ENCODE data around the gene MALAT1.
"Not testable (repeated sequence)": the region's sequence is repeated elsewhere in the genome, so short reads cannot be mapped to it uniquely, and the experiment has no call there.

MALAT1 gene

GRCh38 chr11:65506772-65507505 lies 8.1 kb downstream of the MALAT1 start:
- Histone ChIP-seq H3K9me3 (ENCODE audit: control insufficient read depth, low read length) (no peaks in the 10 kb centered on the region), H2BK15ac (ENCODE audit: low read depth, poor library complexity, severe bottlenecking) (no peak overlapping the region), H3K23ac (ENCODE audit: low read length in 2 of 2) (no peak overlapping the region), H3K4ac (ENCODE audit: low read depth in 1 of 2, low read length in 2 of 2) (no peak overlapping the region), H4K91ac (ENCODE audit: low read length) (no peak overlapping the region), H4K8ac (ENCODE audit: low read length) (no peak overlapping the region), H2AK5ac (ENCODE audit: low read length, severe bottlenecking) (no peak overlapping the region), H3K36me3 (ENCODE audit: control insufficient read depth in 1 of 2, insufficient read depth in 2 of 2, low read depth in 1 of 2, low read length in 2 of 2) (peaks cover 15 to 53% of the 10 kb centered on the region in 2 experiments), H3K9ac (ENCODE audit: low read length) (peak overlapping the region; percentile 98), H3K18ac (ENCODE audit: low read depth in 1 of 2, low read length in 2 of 2) (peak overlapping the region in 1 of 2 experiments; percentile 37), H3K27me3 (ENCODE audit: control insufficient read depth in 1 of 2, insufficient read depth in 1 of 2, low read length in 2 of 2) (no peaks in the 10 kb centered on the region), H2AFZ (ENCODE audit: low read depth, low read length) (no peak overlapping the region), H3K79me1 (replicated peaks; ENCODE audit: low read length, poor library complexity, severe bottlenecking) (no peaks in the 10 kb centered on the region), H3K27ac (ENCODE audit: low read length, poor library complexity, severe bottlenecking) (peak overlapping the region; percentile 91), H3K4me3 (ENCODE audit: insufficient read depth in 1 of 2, low read depth in 1 of 2, low read length in 2 of 2) (peak overlapping the region; percentile 52 to 90), H2BK5ac (ENCODE audit: low read depth, low read length, poor library complexity, severe bottlenecking) (no peak overlapping the region), H3K4me2 (ENCODE audit: low read length, poor library complexity, severe bottlenecking) (peak overlapping the region; percentile 69), H3K14ac (ENCODE audit: low read length in 2 of 2) (no peak overlapping the region), H3K4me1 (ENCODE audit: control insufficient read depth, insufficient read depth, low read depth, low read length) (peaks cover 5% of the 10 kb centered on the region), H2BK120ac (ENCODE audit: low read depth, low read length) (no peak overlapping the region), H2BK12ac (ENCODE audit: low read length in 2 of 2) (no peak overlapping the region)
- peak; percentile 92 for DNase-seq
- WGBS, result 32% methylated on average over 7 of the region's 7 CpGs

DNA sequence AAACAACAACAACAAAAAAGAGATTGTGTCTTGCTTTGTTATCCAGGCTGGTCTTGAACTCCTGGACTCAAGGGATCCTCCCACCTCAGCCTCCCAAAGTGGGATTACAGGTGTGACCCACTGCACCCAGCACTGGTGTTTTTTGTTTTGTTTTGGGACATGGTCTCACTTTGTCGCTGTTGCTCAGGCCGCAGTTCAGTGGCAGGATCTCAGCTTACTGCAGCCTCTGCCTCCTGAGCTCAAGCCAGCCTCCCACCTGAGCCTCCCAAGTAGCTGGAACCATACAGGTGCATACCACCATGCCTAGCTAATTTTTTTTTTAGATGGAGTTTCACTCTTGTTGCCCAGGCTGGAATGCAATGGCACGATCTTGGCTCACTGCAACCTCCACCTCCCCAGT lies 13.5 kb downstream of the MALAT1 start:
- H3K27ac ChIP-seq (ENCODE audit: low read length, poor library complexity, severe bottlenecking); H3K23ac ChIP-seq (ENCODE audit: low read length in 2 of 2); H4K8ac ChIP-seq (ENCODE audit: low read length); DNase-seq; H3K9ac ChIP-seq (ENCODE audit: low read length); H3K9me3 ChIP-seq (ENCODE audit: control insufficient read depth, low read length); H3K18ac ChIP-seq (ENCODE audit: low read depth in 1 of 2, low read length in 2 of 2); H3K4me1 ChIP-seq (ENCODE audit: control insufficient read depth, insufficient read depth, low read depth, low read length); H2BK5ac ChIP-seq (ENCODE audit: low read depth, low read length, poor library complexity, severe bottlenecking); H2AFZ ChIP-seq (ENCODE audit: low read depth, low read length); H2AK5ac ChIP-seq (ENCODE audit: low read length, severe bottlenecking); H3K4me3 ChIP-seq (ENCODE audit: insufficient read depth in 1 of 2, low read depth in 1 of 2, low read length in 2 of 2); H2BK12ac ChIP-seq (ENCODE audit: low read length in 2 of 2); H3K27me3 ChIP-seq (ENCODE audit: control insufficient read depth in 1 of 2, insufficient read depth in 1 of 2, low read length in 2 of 2); H3K4me2 ChIP-seq (ENCODE audit: low read length, poor library complexity, severe bottlenecking); H4K91ac ChIP-seq (ENCODE audit: low read length); H3K79me1 ChIP-seq (replicated peaks; ENCODE audit: low read length, poor library complexity, severe bottlenecking); H3K4ac ChIP-seq (ENCODE audit: low read depth in 1 of 2, low read length in 2 of 2); H2BK120ac ChIP-seq (ENCODE audit: low read depth, low read length); H3K36me3 ChIP-seq (ENCODE audit: control insufficient read depth in 1 of 2, insufficient read depth in 2 of 2, low read depth in 1 of 2, low read length in 2 of 2); H3K14ac ChIP-seq (ENCODE audit: low read length in 2 of 2): not testable (repeated sequence)
- H2BK15ac ChIP-seq (ENCODE audit: low read depth, poor library complexity, severe bottlenecking), result peak overlapping the region; percentile 44
- 97% methylated on average over 3 of the region's 3 CpGs for WGBS

- H2BK15ac ChIP-seq (ENCODE audit: low read depth, poor library complexity, severe bottlenecking), result no peak overlapping the region
- H2BK120ac ChIP-seq (ENCODE audit: low read depth, low read length), result no peak overlapping the region
- no peak overlapping the region for H3K23ac ChIP-seq (ENCODE audit: low read length in 2 of 2)
- peaks cover 2% of the 10 kb centered on the region for H3K79me1 ChIP-seq (replicated peaks; ENCODE audit: low read length, poor library complexity, severe bottlenecking)
- WGBS, result 75% methylated on average over 5 of the region's 5 CpGs
- no peak overlapping the region for H3K4ac ChIP-seq (ENCODE audit: low read depth in 1 of 2, low read length in 2 of 2)
- no peak overlapping the region for H3K14ac ChIP-seq (ENCODE audit: low read length in 2 of 2)
- no peak overlapping the region for H3K4me2 ChIP-seq (ENCODE audit: low read length, poor library complexity, severe bottlenecking)
- peak overlapping the region; percentile 38 for H3K9ac ChIP-seq (ENCODE audit: low read length)
- no peak overlapping the region for H4K8ac ChIP-seq (ENCODE audit: low read length)
- no peaks in the 10 kb centered on the region for H3K4me1 ChIP-seq (ENCODE audit: control insufficient read depth, insufficient read depth, low read depth, low read length)
- DNase-seq, result peak; percentile 47
- no peaks in the 10 kb centered on the region for H3K27me3 ChIP-seq (ENCODE audit: control insufficient read depth in 1 of 2, insufficient read depth in 1 of 2, low read length in 2 of 2)
- H3K9me3 ChIP-seq (ENCODE audit: control insufficient read depth, low read length), result no peaks in the 10 kb centered on the region
- no peaks in the 10 kb centered on the region for H3K36me3 ChIP-seq (ENCODE audit: control insufficient read depth in 1 of 2, insufficient read depth in 2 of 2, low read depth in 1 of 2, low read length in 2 of 2)
- H3K4me3 ChIP-seq (ENCODE audit: insufficient read depth in 1 of 2, low read depth in 1 of 2, low read length in 2 of 2), result no peak overlapping the region
- H4K91ac ChIP-seq (ENCODE audit: low read length), result no peak overlapping the region
- no peak overlapping the region for H2BK12ac ChIP-seq (ENCODE audit: low read length in 2 of 2)
- no peak overlapping the region for H2AK5ac ChIP-seq (ENCODE audit: low read length, severe bottlenecking)
- H3K18ac ChIP-seq (ENCODE audit: low read depth in 1 of 2, low read length in 2 of 2), result no peak overlapping the region
- H3K27ac ChIP-seq (ENCODE audit: low read length, poor library complexity, severe bottlenecking), result no peak overlapping the region
- no peak overlapping the region for H2AFZ ChIP-seq (ENCODE audit: low read depth, low read length)
- no peak overlapping the region for H2BK5ac ChIP-seq (ENCODE audit: low read depth, low read length, poor library complexity, severe bottlenecking)
These were observed 17.5 kb downstream of the MALAT1 start for GRCh38 chr11:65516135-65516968.

DNA sequence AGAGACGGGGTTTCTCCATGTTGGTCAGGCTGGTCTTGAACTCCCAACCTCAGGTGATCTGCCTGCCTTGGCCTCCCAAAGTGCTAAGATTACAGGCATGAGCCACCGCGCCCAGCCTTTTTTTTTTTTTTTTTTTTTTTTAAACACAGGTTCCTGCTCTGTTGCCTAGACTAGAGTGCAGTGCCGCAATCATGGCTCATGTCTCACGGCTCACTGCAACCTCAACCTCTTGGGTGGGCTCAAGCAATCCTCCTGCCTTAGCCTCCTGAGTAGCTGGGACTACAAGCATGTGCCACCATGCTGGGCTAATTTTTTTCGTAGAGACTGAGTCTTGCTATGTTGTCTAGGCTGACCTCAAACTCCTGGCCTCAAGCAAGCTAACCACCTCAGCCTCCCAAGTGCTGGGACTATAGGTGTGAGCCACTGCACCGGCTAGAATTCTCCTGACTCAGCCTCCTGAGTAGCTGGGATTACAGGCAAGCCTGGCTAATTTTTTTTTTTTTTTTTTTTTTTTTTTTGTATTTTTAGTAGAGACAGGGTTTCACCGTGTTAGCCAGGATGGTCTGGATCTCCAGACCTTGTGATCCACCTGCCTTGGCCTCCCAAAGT lies 20.2 kb downstream of the MALAT1 start:
- 93% methylated on average over 8 of the region's 8 CpGs for WGBS
- H3K27ac ChIP-seq (ENCODE audit: low read length, poor library complexity, severe bottlenecking); H3K9me3 ChIP-seq (ENCODE audit: control insufficient read depth, low read length); H3K4ac ChIP-seq (ENCODE audit: low read depth in 1 of 2, low read length in 2 of 2); H3K79me1 ChIP-seq (replicated peaks; ENCODE audit: low read length, poor library complexity, severe bottlenecking); H2BK15ac ChIP-seq (ENCODE audit: low read depth, poor library complexity, severe bottlenecking); H2BK5ac ChIP-seq (ENCODE audit: low read depth, low read length, poor library complexity, severe bottlenecking); H2AFZ ChIP-seq (ENCODE audit: low read depth, low read length); H4K8ac ChIP-seq (ENCODE audit: low read length); H3K4me3 ChIP-seq (ENCODE audit: insufficient read depth in 1 of 2, low read depth in 1 of 2, low read length in 2 of 2); H2BK12ac ChIP-seq (ENCODE audit: low read length in 2 of 2); H3K4me2 ChIP-seq (ENCODE audit: low read length, poor library complexity, severe bottlenecking); DNase-seq; H3K14ac ChIP-seq (ENCODE audit: low read length in 2 of 2); H3K18ac ChIP-seq (ENCODE audit: low read depth in 1 of 2, low read length in 2 of 2); H3K27me3 ChIP-seq (ENCODE audit: control insufficient read depth in 1 of 2, insufficient read depth in 1 of 2, low read length in 2 of 2); H3K36me3 ChIP-seq (ENCODE audit: control insufficient read depth in 1 of 2, insufficient read depth in 2 of 2, low read depth in 1 of 2, low read length in 2 of 2); H3K23ac ChIP-seq (ENCODE audit: low read length in 2 of 2); H2BK120ac ChIP-seq (ENCODE audit: low read depth, low read length); H4K91ac ChIP-seq (ENCODE audit: low read length); H3K9ac ChIP-seq (ENCODE audit: low read length); H2AK5ac ChIP-seq (ENCODE audit: low read length, severe bottlenecking): not testable (repeated sequence)
- peaks cover 12% of the 10 kb centered on the region for H3K4me1 ChIP-seq (ENCODE audit: control insufficient read depth, insufficient read depth, low read depth, low read length)

All from mesenchymal stem cell (in vitro differentiated cells and primary cell).